K562 (cell line): Measurements from ENCODE around the gene PUM1. TPM values are rescaled to one million over a fixed set of nuclear protein-coding genes. Genes with fewer than 3 reads are reported as not detected.
A peak's percentile ranks its signal among the peaks of the same experiment; 100 is the strongest.

Experiments
- BACH1 ChIP-seq: fragments of 200-800 bp; sonication (Bioruptor generic); IDR thresholded peaks from 2 replicates; pipeline ENCODE4 v1.6.1; 2016; ENCODE audit warnings: missing genetic modification characterization, missing compliant biosample characterization
- BDP1 ChIP-seq: IDR thresholded peaks from 3 replicates; pipeline ENCODE4 v1.6.1; 2011; ENCODE audit not compliant: insufficient read length, insufficient read depth
- CEBPB ChIP-seq: fragments of 450-650 bp; IDR thresholded peaks from 2 replicates; pipeline ENCODE4 v1.6.1; 2016; ENCODE audit warnings: missing genetic modification characterization, missing compliant biosample characterization
- CXXC5 ChIP-seq: fragments of 250-450 bp; sonication (Bioruptor Pico); IDR thresholded peaks from 2 replicates; pipeline ENCODE4 v1.8.0; 2022; ENCODE audit warnings: inconsistent platforms, mild to moderate bottlenecking, moderate library complexity
- EP400 ChIP-seq: fragments of 450-650 bp; IDR thresholded peaks from 2 replicates; pipeline ENCODE4 v1.6.1; 2017; ENCODE audit warnings: antibody characterized with exemption, mild to moderate bottlenecking, moderate library complexity
- HMG20A ChIP-seq: fragments of 450-650 bp; formaldehyde crosslinking; conservative IDR thresholded peaks from 2 replicates; pipeline ENCODE4 v1.4.0; 2020; ENCODE audit warnings: mild to moderate bottlenecking, mixed read lengths
- HOXB6 ChIP-seq: fragments of 250-450 bp; sonication (Bioruptor Pico); IDR thresholded peaks from 2 replicates; pipeline ENCODE4 v1.5.1; 2022; ENCODE audit warnings: mild to moderate bottlenecking, borderline replicate concordance
- KDM4B ChIP-seq, 2 experiments: fragments of 450-650 bp in 1 of 2; sonication (generic) in 1 of 2; IDR thresholded peaks; 2 replicates each; pipeline ENCODE4 v1.6.1; 2016 to 2017; ENCODE audit warnings: borderline replicate concordance in 2 of 2, antibody characterized with exemption in 1 of 2, low read depth in 1 of 2, mild to moderate bottlenecking in 1 of 2
- NEUROD1 ChIP-seq: fragments of 150-350 bp; IDR thresholded peaks from 2 replicates; pipeline ENCODE4 v1.6.1; 2014; ENCODE audit warnings: borderline replicate concordance, low read length, low read depth; ENCODE audit not compliant: partially characterized antibody
- NFE2 ChIP-seq: IDR thresholded peaks from 2 replicates; pipeline ENCODE4 v1.6.1; 2014; ENCODE audit warnings: antibody characterized with exemption, low read depth
- POLR3G ChIP-seq: IDR thresholded peaks from 2 replicates; pipeline ENCODE4 v1.6.1; 2011; ENCODE audit not compliant: insufficient read length, insufficient replicate concordance; ENCODE audit errors: extremely low read depth
- RAD51 ChIP-seq: fragments of 450-650 bp; IDR thresholded peaks from 2 replicates; pipeline ENCODE4 v1.7.1; 2016; ENCODE audit warnings: low read depth, mild to moderate bottlenecking, borderline replicate concordance
- SETDB1 ChIP-seq: IDR thresholded peaks from one replicate; pipeline ENCODE4 v1.6.1; 2012; ENCODE audit warnings: low read length, control low read depth, inconsistent platforms
- SMARCC2 ChIP-seq: fragments of 450-650 bp; IDR thresholded peaks from 2 replicates; pipeline ENCODE4 v1.6.1; 2017; ENCODE audit warnings: antibody characterized with exemption, moderate library complexity, mild to moderate bottlenecking, low read depth
- STAT5A ChIP-seq: IDR thresholded peaks from 2 replicates; pipeline ENCODE4 v1.6.1; 2012; ENCODE audit warnings: low read length, inconsistent platforms, borderline replicate concordance
- TCF15 ChIP-seq: fragments of 250-450 bp; sonication (Bioruptor Pico); IDR thresholded peaks from 2 replicates; pipeline ENCODE4 v1.8.0; 2022; ENCODE audit warnings: moderate library complexity, mild to moderate bottlenecking, inconsistent platforms
- TRIM24 ChIP-seq, 2 experiments: fragments of 450-650 bp; IDR thresholded peaks; 2 replicates each; pipeline ENCODE4 v1.6.1; 2016
- XRCC4 ChIP-seq: IDR thresholded peaks from one replicate; pipeline ENCODE4 v1.6.1; 2011; ENCODE audit not compliant: insufficient read depth, insufficient read length; ENCODE audit errors: extremely low read depth
- ZBTB11 ChIP-seq, 3 experiments: fragments of 200-800 bp in 1 of 3; fragments of 250-450 bp in 1 of 3; fragments of 450-650 bp in 1 of 3; sonication (Bioruptor Pico) in 1 of 3; sonication (Bioruptor generic) in 1 of 3; formaldehyde crosslinking in 1 of 3; IDR thresholded peaks; 2 replicates each; pipeline versions ENCODE4 v1.6.1 to v1.8.0; 2016 to 2022; ENCODE audit warnings: mild to moderate bottlenecking in 2 of 3, missing genetic modification characterization in 2 of 3, missing compliant biosample characterization in 1 of 3, moderate library complexity in 1 of 3
- ZC3H11A ChIP-seq: IDR thresholded peaks from 2 replicates; pipeline ENCODE4 v1.6.1; 2012; ENCODE audit warnings: low read depth, low read length, improper control_type of control experiment
- ZNF12 ChIP-seq: sonication (generic); formaldehyde crosslinking; IDR thresholded peaks from 2 replicates; pipeline ENCODE4 v1.4.0; 2020; ENCODE audit warnings: mild to moderate bottlenecking, missing genetic modification reagents
- ZNF133 ChIP-seq: fragments of 250-450 bp; sonication (Bioruptor Pico); IDR thresholded peaks from 2 replicates; pipeline ENCODE4 v1.4.0; 2020; ENCODE audit warnings: mild to moderate bottlenecking
- ZNF174 ChIP-seq: fragments of 250-450 bp; sonication (Bioruptor Pico); IDR thresholded peaks from 2 replicates; pipeline ENCODE4 v1.4.0; 2020; ENCODE audit warnings: mild to moderate bottlenecking
- ZNF23 ChIP-seq: fragments of 250-450 bp; sonication (Bioruptor Pico); IDR thresholded peaks from 2 replicates; pipeline ENCODE4 v1.4.0; 2020; ENCODE audit warnings: mild to moderate bottlenecking
- ZNF354B ChIP-seq: fragments of 250-450 bp; sonication (Bioruptor Pico); IDR thresholded peaks from 2 replicates; pipeline ENCODE4 v1.4.0; 2020
- ZNF511 ChIP-seq: sonication (generic); formaldehyde crosslinking; IDR thresholded peaks from 2 replicates; pipeline ENCODE4 v1.8.0; 2022; ENCODE audit warnings: mild to moderate bottlenecking, missing genetic modification reagents
- polyA plus RNA-seq, 8 experiments: library from polyadenylated mRNA; depleted of rRNA in 4 of 8; stranded (reverse) in 5 of 8; unstranded in 3 of 8; fragments of >200 nt; fragmentation: Nextera tagmentation in 2 of 8; fragmentation: Illumina TruSeq in 1 of 8; extraction: Ambion mirVana in 2 of 8; extraction: Trizol in 1 of 8; gene quantifications; 2 replicates each; pipeline versions ENCODE4 v1.2.1 to v1.2.3, GENCODE V29; 2011 to 2014; ENCODE audit warnings: inconsistent platforms in 1 of 8, missing spikeins in 1 of 8
- total RNA-seq, 7 experiments: library from RNA; depleted of rRNA in 6 of 7; stranded (reverse); fragments of >200 nt in 6 of 7; fragmentation: Illumina TruSeq in 2 of 7; extraction: Trizol in 2 of 7; gene quantifications; 2 replicates each; pipeline versions ENCODE4 v1.2.1 to v1.2.3, GENCODE V29; 2011 to 2021; ENCODE audit warnings: low replicate concordance in 1 of 7

PUM1 gene
- total and polyA plus RNA-seq, 9 of the 15 experiments (the other 6 are each of a cell fraction or from before 2014, with no cell fraction given): 37.7 to 104 (median 55.7) TPM

- TF ChIP-seq TRIM24 (IDR thresholded peaks at IDR 0.05) (peak; percentile 69 to 77), SMARCC2 (peak; percentile 90), ZNF133 (CRISPR knock-in tag) (no peak), EP400 (peak; percentile 74), KDM4B (IDR thresholded peaks at IDR 0.05; ENCODE audit: borderline replicate concordance in 2 of 2, low read depth in 1 of 2) (no peak), HMG20A (CRISPR knock-in tag) (no peak), ZNF511 (CRISPR knock-in tag) (0 out of 2 replicates have a peak, but pooled peaks have one; percentile 36), BACH1 (tag) (peak; percentile 100), CEBPB (tag) (peak; percentile 30; the same call in 1 of the 2 replicates), NFE2 (peak; percentile 99), HOXB6 (CRISPR knock-in tag) (no peak), XRCC4 (no peak), RAD51 (peak; percentile 59), TCF15 (CRISPR knock-in tag) (0 out of 2 replicates have a peak, but pooled peaks have one; percentile 23), ZC3H11A (0 out of 2 replicates have a peak, but pooled peaks have one; percentile 53), POLR3G (no peak), STAT5A (no peak; the same call in 1 of the 2 replicates), NEUROD1 (peak; percentile 23), ZNF23 (CRISPR knock-in tag) (no peak), ZNF174 (CRISPR knock-in tag) (no peak), BDP1 (no peak), CXXC5 (CRISPR knock-in tag) (peak; percentile 98), ZNF354B (CRISPR knock-in tag) (no peak), SETDB1 (no peak), ZBTB11 (CRISPR knock-in tag; IDR thresholded peaks at IDR 0.05) (peak in 1 of 3 experiments; percentile 58; a peak in 1 of 6 replicates), ZNF12 (CRISPR knock-in tag) (no peak)
These were observed 146.3 kb downstream of the PUM1 start (continued) for GRCh38 chr1:30919025-30919881.
